Activated naive CD4-positive, alpha-beta T cell treated with anti-CD3 and anti-CD28 coated beads, Interleukin-2, amount 50 U/mL, for 16 hours (primary cell): Measurements from ENCODE around the gene PMEL.
"Not testable (repeated sequence)": the region's sequence is repeated elsewhere in the genome, so short reads cannot be mapped to it uniquely, and the experiment has no call there.

Source experiments
- DNase-seq: peaks from one replicate; pipeline ENCODE4 v3.0.0-alpha.2; 2020

Gene PMEL

DNA sequence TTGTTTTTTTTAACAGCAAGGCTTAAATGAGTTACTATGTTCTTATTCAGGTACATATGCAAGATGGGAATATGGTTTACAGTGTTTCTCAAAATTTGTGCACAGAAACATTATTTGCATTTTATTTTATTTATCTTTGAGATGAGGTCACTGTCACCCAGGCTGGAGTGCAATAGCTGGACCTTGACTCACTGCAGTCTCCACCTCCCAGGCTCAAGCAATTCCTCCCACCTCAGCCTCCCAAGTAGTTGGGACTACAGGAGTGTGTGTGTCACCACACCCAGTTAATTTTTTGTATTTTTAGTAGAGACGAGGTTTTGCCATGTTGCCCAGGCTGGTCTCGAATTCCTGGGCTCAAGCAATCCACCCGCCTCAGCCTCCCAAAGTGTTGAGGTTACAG is 46.8 kb downstream of the PMEL start:
- DNase-seq = not testable (repeated sequence)

DNA sequence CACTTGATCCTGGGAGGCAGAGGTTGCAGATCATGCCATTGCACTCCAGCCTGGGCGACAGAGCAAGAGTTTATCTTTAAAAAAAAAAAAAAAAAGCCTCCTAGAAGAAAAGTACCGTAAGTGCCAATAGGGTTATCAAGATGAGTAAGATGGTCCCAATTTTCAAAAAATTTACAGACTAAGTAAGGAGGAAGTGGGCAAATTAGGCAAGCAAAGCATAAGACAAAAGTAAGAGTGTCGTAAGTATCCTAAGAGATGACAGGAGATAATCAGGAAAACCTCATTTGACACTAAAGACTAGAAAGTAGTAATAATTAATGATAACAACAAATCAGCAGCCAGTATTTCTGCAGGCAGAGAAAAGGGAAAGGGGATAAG is 50.4 kb downstream of the PMEL start:
- no peak for DNase-seq

DNA sequence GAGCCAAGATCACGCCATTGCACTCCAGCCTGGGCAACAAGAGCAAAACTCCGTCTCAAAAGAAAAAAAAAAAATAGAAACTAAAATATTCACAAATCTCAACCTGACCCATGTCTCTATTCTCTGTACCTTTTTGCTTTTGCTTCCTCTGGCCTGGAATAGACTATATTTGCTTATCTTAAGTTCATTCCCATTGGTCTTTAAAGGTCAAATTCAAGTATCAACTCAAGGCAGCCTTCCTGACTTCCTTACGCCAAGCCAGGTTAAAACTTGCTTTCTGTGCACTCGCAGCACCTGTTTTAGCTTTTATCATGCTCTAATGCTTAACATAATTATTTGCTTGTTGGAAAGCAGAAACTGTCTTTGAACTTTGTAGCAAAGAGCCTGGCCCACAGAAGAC is 52.9 kb downstream of the PMEL start:
- DNase-seq = no peak

DNA sequence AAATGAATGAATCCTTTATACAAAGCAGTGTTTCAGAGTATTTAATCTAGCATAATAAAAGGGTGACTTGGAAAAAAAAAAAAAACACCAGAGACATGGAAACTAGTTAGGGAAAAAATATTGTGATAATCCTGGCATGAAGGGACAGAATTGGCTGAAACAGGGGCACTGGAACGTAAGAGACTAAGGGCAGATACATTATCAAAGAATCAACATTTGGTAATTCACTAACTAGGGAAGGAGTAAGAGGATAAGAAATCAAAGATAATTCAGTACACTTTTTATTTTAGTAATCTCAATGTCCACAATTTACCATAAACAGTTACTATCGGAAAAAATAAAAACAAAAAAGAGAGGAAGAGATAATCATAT is 56.3 kb downstream of the PMEL start:
- no peak for DNase-seq

DNA sequence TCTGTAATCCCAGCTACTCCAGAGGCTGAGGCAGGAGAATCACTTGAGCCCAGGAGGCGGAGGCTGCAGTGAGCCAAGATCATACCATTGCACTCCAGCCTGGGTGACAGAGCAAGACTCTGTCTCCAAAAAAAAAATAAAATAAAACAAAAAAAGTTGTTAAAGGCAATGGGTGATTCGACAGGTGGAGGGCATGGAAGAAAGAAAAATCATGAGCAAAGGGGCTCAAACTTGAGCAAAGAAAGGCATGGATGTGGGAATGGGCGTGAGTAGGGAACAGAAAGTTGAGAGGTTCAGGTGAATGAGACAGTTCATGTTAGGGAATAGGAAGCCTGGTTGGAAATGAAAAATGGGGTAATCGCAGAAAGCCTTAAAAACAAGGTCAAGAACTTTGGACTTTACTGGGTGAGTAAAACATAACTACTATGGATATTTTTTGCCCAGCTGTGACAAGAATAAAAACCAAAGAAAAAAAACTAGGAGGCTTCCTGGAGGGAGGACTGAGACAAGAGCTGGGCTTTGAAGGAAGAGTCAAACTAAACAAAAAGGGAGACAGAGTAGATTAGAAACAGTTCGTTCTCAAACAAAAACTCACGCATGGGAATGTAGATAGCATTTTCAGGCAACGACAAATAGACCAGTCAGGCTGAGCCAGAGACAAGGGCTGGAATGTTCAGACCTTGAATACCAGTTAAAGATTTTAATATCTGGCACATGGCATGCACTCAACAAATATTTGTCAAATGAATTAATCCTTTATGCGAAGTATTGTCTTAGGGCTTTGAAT is 56.9 kb downstream of the PMEL start:
- no peak for DNase-seq

DNA sequence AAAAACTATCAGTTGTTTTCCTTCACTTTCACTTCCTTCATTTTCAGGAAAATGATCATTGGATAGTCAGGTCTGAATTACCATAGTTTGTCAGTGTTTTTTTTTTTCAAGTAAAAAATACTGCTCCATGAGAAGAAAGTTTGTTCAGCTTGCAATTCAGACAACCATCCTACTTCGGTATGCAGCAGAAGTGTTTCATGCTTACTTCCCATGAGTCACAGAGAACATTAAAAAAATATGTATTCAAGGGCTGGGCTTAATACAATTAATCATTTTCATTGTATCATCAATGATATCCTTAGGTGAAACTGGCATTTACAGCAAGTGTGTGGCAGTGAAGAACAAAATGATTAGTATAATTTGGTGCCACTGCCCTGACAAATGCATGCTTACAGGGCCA is 59.8 kb downstream of the PMEL start:
- no peak for DNase-seq
